HG03520 (cell line): ENCODE data around the gene CLK1.
"Not testable (repeated sequence)": the region's sequence is repeated elsewhere in the genome, so short reads cannot be mapped to it uniquely, and the experiment has no call there.

Experiments used
- ATAC-seq: cut with Tn5 transposase; IDR thresholded peaks from one replicate; pipeline ENCODE4 v1.9.1; 2021; ENCODE audit warnings: mild to moderate bottlenecking, moderate library complexity; ENCODE audit not compliant: unreplicated experiment

CLK1 gene

GRCh38 chr2:200864176-200865034 is at the start of gene CLK1:
Gene CLK1, minus strand, starts transcription at chr2:200864658. Its CDS starts 2,796 bp downstream, at chr2:200861862.
- peak; percentile 80 for ATAC-seq

DNA sequence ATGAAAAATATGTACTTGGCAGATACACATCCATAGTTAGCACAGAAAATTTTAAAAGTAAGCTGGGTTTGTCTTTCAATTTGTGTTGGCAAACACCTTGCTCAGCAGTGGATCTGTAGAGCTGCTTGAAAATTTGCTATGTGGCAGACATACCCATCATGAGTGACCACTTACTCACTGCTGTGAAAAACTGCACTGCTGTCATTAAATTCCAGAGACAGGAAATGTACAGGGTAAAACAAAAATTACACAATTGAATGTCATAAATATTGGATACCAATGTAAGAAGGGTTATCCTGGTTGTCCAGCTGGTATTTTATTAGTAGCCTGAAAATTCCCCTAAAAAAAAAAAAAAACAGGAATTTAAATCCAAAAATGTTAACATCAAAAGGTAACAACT is 49.2 kb upstream of the CLK1 start:
- no peak for ATAC-seq

- ATAC-seq = no peak
Observed at GRCh38 chr2:200909958-200910357, 45.5 kb upstream of the CLK1 start.

DNA sequence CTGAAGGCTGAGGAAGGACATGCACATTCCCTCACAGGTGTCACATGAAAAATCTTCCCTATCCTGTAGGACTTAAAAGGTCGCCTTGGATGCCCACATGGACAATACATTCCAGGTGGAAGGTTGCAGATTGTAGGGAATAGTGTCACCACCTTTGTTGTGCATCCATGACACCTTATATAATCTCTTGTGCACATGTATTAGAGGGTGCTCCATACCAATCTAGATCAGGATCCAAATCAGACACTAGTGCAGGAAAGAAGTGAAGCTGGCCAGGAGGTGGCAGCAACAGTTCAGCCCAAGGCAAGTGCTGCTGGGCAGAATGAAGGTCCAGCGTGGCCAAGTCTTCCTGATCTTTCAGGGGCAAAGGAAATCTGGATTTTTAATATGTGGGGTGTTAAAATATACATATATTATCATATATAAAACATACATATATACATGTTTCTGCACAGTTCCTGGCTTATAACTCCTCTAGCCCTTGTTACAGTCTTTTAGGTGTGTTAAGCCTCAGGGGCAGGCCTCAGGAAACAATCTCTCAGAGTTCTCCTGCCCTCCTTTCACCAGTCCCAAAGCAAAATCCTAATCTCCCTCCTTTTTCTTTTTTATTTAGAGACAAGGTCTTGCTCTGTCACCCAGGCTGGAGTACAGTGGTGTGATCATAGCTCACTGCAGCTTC is 41.3 kb upstream of the CLK1 start:
- no peak for ATAC-seq

GRCh38 chr2:200901459-200902072 is 37.1 kb upstream of the CLK1 start:
- ATAC-seq = peak; percentile 97

GRCh38 chr2:200899482-200899881 is 35.0 kb upstream of the CLK1 start:
- no peak for ATAC-seq

GRCh38 chr2:200888704-200889625 is 24.5 kb upstream of the CLK1 start, which contains the start of the genes NIF3L1 and PPIL3:
Gene NIF3L1, plus strand, starts transcription at chr2:200889371. Its CDS starts 2,573 bp downstream, at chr2:200891944.
Gene PPIL3, minus strand, starts transcription at chr2:200889077. Its CDS starts 1,462 bp downstream, at chr2:200887615.
- peak; percentile 78 for ATAC-seq

DNA sequence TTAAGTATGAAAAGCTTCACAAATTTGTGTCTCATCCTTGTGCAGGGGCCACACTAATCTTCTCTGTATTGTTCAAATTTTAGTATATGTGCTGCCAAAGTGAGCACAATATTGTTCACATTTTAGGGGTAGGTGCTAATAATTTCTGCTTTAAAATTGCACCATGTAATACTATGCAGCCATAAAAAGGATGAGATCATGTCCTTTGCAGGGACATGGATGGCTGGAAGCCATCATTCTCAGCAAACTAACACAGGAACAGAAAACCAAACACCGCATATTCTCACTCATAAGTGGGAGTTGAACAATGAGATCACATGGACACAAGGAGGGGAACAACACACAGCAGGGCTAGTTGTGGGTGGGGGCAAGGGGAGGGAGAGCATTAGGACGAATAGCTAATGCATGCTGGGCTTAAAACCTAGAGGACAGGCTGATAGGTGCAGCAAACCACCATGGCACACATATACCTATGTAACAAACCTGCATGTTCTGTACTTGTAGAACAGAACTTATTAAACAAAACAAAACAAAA is 17.3 kb upstream of the CLK1 start:
- ATAC-seq = not testable (repeated sequence)

DNA sequence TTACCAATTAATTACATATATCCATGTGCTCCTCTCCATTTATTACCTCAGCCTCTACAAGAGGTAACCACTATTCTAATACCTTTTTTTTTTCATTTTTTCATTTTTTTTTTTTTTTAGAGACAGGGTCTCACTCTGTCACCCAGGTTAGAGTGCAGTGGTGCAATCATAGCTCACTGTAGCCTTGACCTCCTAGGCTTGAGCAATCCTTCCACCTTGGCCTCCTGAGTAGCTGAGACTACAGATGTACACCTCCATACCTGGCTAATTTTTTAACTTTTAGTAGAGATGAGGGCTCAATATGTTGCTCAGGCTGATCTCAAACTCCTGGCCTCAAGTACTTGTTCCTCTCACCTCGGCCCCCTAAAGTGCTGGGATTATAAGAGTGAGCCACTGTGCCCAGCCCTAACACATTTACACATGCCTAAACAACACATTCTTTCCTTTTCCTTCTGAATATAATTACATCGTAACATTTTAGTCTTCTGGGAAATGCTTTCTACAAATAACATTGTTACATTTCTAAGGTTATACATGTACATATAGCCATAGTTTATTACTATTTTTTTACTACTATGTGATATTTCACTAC is 13.9 kb upstream of the CLK1 start:
- ATAC-seq = no peak

- ATAC-seq = no peak
Observed at GRCh38 chr2:200877443-200877842, 13.0 kb upstream of the CLK1 start.

DNA sequence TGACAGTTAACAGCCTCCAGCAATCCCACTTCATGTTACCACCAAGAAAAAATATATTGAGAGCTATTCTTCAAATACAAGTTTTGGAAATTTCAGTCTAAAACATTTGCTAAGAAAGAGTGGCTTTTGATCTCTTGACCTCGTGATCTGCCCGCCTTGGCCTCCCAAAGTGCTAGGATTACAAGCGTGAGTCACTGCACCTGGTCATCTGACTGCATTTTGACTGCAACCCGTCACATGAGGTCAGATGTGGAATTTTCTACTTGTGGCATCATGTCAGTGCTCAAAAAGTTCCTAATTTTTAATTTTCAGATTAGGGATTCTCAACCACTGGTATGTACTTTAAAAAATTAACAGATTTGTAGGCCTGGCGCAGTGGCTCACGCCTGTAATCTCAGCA is 9.1 kb upstream of the CLK1 start:
- ATAC-seq = no peak

GRCh38 chr2:200871151-200871550 is 6.7 kb upstream of the CLK1 start:
- no peak for ATAC-seq

DNA sequence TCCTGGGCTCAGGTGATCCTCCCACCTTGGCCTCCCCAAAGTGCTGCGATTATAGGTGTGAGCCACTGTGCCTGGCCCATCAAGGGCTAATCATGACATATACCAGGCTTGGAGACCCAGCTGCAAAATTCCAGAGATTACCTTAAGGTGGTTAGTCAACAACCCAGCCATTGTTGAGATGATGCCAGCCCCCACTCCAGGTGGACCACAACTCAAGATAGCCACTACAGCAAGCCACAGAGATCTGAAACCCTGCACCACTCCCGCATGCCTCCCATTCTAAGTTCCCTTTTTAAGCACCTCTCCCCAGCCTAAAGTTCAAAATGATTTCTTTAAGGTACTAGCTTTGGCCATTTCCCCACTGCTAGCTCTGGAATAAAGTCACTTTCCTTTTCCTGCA is 4.6 kb upstream of the CLK1 start:
- ATAC-seq = no peak

- peak; percentile 5 for ATAC-seq
Observed at GRCh38 chr2:200863782-200864175, 679 bp downstream of the CLK1 start.

DNA sequence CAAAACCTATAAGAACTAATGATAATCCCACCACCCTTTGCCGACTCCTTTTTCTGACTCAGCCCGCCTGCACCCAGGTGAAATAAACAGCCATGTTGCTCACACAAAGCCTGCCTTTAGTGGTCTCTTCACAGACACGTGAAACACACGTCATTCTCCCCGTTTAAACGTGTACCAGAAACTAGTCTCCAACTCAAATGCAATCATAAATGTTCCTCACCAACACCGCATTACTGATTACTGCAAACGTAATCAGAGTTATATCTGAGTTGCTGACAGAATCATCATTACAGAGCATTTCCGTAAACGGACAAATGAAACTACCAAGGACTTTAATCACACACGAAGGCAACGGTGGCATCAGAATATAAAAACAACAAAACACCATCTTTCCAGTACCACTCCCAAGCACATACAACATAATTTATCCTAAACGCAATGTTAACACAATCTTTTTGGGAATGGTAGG is 1.9 kb downstream of the CLK1 start:
- ATAC-seq = peak; percentile 35

DNA sequence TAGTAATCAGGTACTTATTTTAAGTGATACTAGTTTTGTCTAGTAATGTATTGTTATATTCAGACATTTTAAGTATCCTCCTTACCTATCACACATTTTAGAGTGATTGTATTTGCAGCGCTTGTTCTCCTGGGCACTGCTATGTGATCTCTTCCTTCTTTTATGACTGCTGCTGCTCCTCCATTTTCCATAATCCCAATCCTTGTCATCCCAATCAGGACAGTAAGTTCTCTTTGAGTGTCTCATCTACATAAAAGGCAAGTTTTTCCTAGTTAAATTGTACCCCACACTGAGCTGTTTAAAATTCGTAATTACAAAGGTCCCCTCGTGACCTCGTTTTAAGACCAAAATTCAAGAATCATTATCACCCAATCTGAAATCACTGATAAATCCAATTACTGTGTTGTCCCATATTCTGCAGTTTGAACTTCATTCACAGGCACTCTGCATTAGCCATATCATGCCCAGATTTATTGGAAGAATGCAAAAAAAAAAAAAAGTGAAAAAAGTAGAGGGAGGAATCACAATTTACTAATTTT is 2.8 kb downstream of the CLK1 start:
- no peak for ATAC-seq

- ATAC-seq = no peak
Observed at GRCh38 chr2:200860092-200860795, 4.2 kb downstream of the CLK1 start.

DNA sequence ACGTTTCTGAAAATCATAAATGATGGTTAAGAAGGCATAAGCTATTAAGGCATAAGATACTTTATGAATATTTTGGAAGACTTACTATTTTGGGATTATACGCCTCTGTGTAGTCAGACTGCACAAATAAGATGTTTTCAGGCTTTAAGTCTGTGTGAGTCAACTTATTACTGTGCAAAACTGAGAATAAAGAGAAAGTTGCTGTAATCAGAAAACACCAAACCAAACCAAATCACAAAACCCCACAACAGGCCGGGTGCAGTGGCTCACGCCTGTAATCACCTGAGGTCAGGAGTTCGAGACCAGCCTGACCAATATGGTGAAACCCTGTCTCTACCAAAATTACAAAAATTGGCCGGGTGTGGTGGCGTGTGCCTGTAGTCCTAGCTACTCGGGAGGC is 7.7 kb downstream of the CLK1 start:
- no peak for ATAC-seq

- ATAC-seq = no peak
Observed at GRCh38 chr2:200852605-200853004, 11.9 kb downstream of the CLK1 start.
